Heart left ventricle (tissue), 16 donors: Measurements from ENCODE around the gene PTH2. TPM values are rescaled to one million over a fixed set of nuclear protein-coding genes. Genes with fewer than 3 reads are reported as not detected.
A peak's percentile ranks its signal among the peaks of the same experiment; 100 is the strongest.

ENCODE experiments used
- ATAC-seq, 4 donors: fragments of 200-7000 bp; cut with Tn5 transposase; one replicate each; pipeline ENCODE4 v1.9.1; 2020 to 2022; ENCODE audit warnings: moderate library complexity in 4 of 4, mild to moderate bottlenecking in 3 of 4, moderate number of reproducible peaks in 1 of 4
- DNase-seq, 5 donors: peaks; one replicate each; pipeline ENCODE4 v3.0.0-alpha.2; 2020
- H3K27ac ChIP-seq, 12 donors: fragments of 200-600 bp; sonication (generic) in 4 of 12; one replicate each; pipeline versions ENCODE4 v1.5.0 to v1.8.0; 2016 to 2022; ENCODE audit warnings: mild to moderate bottlenecking in 2 of 12
- H3K27me3 ChIP-seq, 9 donors: fragments of 200-600 bp; sonication (generic) in 2 of 9; one replicate each; pipeline versions ENCODE4 v1.5.1 to v1.8.0; 2016 to 2022; ENCODE audit warnings: mild to moderate bottlenecking in 3 of 9
- H3K36me3 ChIP-seq, 9 donors: fragments of 200-600 bp; sonication (generic) in 2 of 9; one replicate each; pipeline versions ENCODE4 v1.5.0 to v1.8.0; 2018 to 2022; ENCODE audit warnings: mild to moderate bottlenecking in 2 of 9
- H3K4me1 ChIP-seq, 12 donors: fragments of 200-600 bp; sonication (generic) in 4 of 12; one replicate each; pipeline versions ENCODE4 v1.5.0 to v1.8.0; 2016 to 2022; ENCODE audit warnings: mild to moderate bottlenecking in 3 of 12
- H3K4me3 ChIP-seq, 12 donors: fragments of 200-600 bp; sonication (generic) in 4 of 12; one replicate each; pipeline versions ENCODE4 v1.5.0 to v1.8.0; 2017 to 2022; ENCODE audit warnings: mild to moderate bottlenecking in 9 of 12, moderate library complexity in 4 of 12
- H3K9me3 ChIP-seq, 12 donors: fragments of 200-600 bp; sonication (generic) in 4 of 12; one replicate each; pipeline versions ENCODE4 v1.5.0 to v1.8.0; 2016 to 2022; ENCODE audit warnings: mild to moderate bottlenecking in 1 of 12
- CTCF ChIP-seq, 12 donors: fragments of 200-600 bp; sonication (generic) in 4 of 12; IDR thresholded peaks; one replicate each; pipeline versions ENCODE4 v1.5.0 to v1.8.0; 2018 to 2022; ENCODE audit warnings: antibody characterized with exemption in 12 of 12, mild to moderate bottlenecking in 5 of 12
- POLR2A ChIP-seq, 2 donors: fragments of 450-650 bp; IDR thresholded peaks; one replicate each; pipeline ENCODE4 v1.6.1; 2017; ENCODE audit warnings: antibody characterized with exemption in 2 of 2, mild to moderate bottlenecking in 2 of 2, moderate library complexity in 2 of 2
- WGBS, 4 donors: extraction: QIAGEN DNeasy Blood & Tissue Kit in 2 of 4; methylation state at CpG; one replicate each; pipeline versions ENCODE4 v1.1.5 to v1.1.7; 2013 to 2018; 5-methylcytosine and 5-hydroxymethylcytosine counted together
- intact Hi-C, 10 donors: fragments of 100-400 bp; cut with DNase I; formaldehyde crosslinking; loops; one replicate each; pipeline versions ENCODE4 v1.11.1 to v1.14.2; 2022
- polyA plus RNA-seq, 2 donors: library from polyadenylated mRNA; stranded (reverse); fragments of 200-250 nt; gene quantifications; one replicate each; pipeline ENCODE4 v1.2.3, GENCODE V29; 2013
- total RNA-seq, 9 donors: library from RNA; depleted of rRNA in 2 of 9; stranded (reverse); fragments of >200 nt in 2 of 9; fragmentation: NEBNext Ultra II Directional in 3 of 9; extraction: Animal tissue kit (Norgen Biotek cat#: 25700) in 3 of 9; gene quantifications; one replicate each; pipeline versions ENCODE4 v1.1.0 to v1.2.4, GENCODE V29; 2016 to 2023
- donor health status: ischemic (EF 13 %, LVEDD 7.1; RV severe dilation, severe dysfunction).
- donor health status: healthy with polysubstance abuse.
- donor health status: DM: no; HTN: yes; CAD: no.
- donor health status: DM: no; HTN: no; CAD: no.
- donor health status: ischemic (EF 25% LVEDD 6.9; RV normal size, moderate dysfunction).
- donor health status: ischemic (EF 25% LVEDD 5.7; RV mildly dilated, moderate dysfunction).
- donor health status: healthy.
- donor health status: DM: yes; HTN: yes; CAD: no.
- donor health status: ischemic (EF 35%, LVEDD 5.7; RV mildly dilated, moderate dysfunction).
- donor health status: nonischemic (EF 11% LVEDD 7.7; RV severe dilation, severe dysfunction).
- donor health status: DM: yes; HTN: yes; CAD: no.
- donor health status: PGD.
- donor health status: ischemic (EF 29% LVEDD 5.4; RV normal size, mild dysfunction).
- donor health status: nonischemic (EF 23%, LVEDD 6.1; RV moderate dilation, normal function).

Gene PTH2
- total and polyA plus RNA-seq, 11 donors, result not detected

- Histone ChIP-seq H3K27me3 (peaks cover 62 to 98% (median 87%) of the 10 kb centered on the region in 9 donors), H3K4me1 (peaks cover 0 to 25% (median 6%) of the 10 kb centered on the region in 12 donors), H3K9me3 (no peaks in the 10 kb centered on the region), H3K4me3 (no peak overlapping the region), H3K27ac (no peak overlapping the region), H3K36me3 (no peaks in the 10 kb centered on the region)
- ATAC-seq, result no peak
- TF ChIP-seq POLR2A (IDR thresholded peaks at IDR 0.05) (no peak), CTCF (IDR thresholded peaks at IDR 0.05) (no peak)
- DNase-seq, result no peak
- intact Hi-C loops, result loop anchor here in 1 of 10 donors (5.0 kb wide), 1 partner anchor 33 kb away; no protein-coding TSS in a partner anchor
- 72 to 85% (median 81%) methylated on average over 7 to 9 of the region's 9 CpGs for WGBS, 4 donors
Observed at GRCh38 chr19:49430172-49430677, 7.0 kb upstream of the PTH2 start.

GRCh38 chr19:49428547-49429451 lies 5.6 kb upstream of the PTH2 start:
- Histone ChIP-seq H3K36me3 (no peaks in the 10 kb centered on the region), H3K27me3 (peaks cover 58 to 99% (median 89%) of the 10 kb centered on the region in 9 donors), H3K9me3 (no peaks in the 10 kb centered on the region), H3K4me3 (peak overlapping the region in 1 of 12 donors; percentile 4), H3K4me1 (peaks cover 0 to 26% (median 6%) of the 10 kb centered on the region in 12 donors), H3K27ac (no peak overlapping the region)
- DNase-seq (no peak), ATAC-seq (no peak)
- 11 to 14% (median 13%) methylated on average over 25 to 29 of the region's 29 CpGs for WGBS, 4 donors
- TF ChIP-seq CTCF (IDR thresholded peaks at IDR 0.05) (no peak), POLR2A (IDR thresholded peaks at IDR 0.05) (no peak)
- intact Hi-C loops, result no loop called here

- H3K36me3 ChIP-seq, result no peaks in the 10 kb centered on the region
- TF ChIP-seq POLR2A (IDR thresholded peaks at IDR 0.05) (no peak), CTCF (IDR thresholded peaks at IDR 0.05) (no peak)
- H3K27ac ChIP-seq, result no peak overlapping the region
- peaks cover 0 to 34% (median 13%) of the 10 kb centered on the region in 12 donors for H3K4me1 ChIP-seq
- DNase-seq (no peak), ATAC-seq (no peak)
- intact Hi-C loops, result no loop called here
- H3K27me3 ChIP-seq, result peaks cover 61 to 99% (median 89%) of the 10 kb centered on the region in 9 donors
- peak overlapping the region in 2 of 12 donors; percentile 4 to 17 for H3K4me3 ChIP-seq
- no peaks in the 10 kb centered on the region for H3K9me3 ChIP-seq
- 1 to 2% (median 2%) methylated on average over 27 to 45 of the region's 45 CpGs for WGBS, 4 donors
Observed at GRCh38 chr19:49427855-49428546, 4.8 kb upstream of the PTH2 start.

- peaks cover 61 to 99% (median 89%) of the 10 kb centered on the region in 9 donors for H3K27me3 ChIP-seq
- H3K27ac ChIP-seq, result no peak overlapping the region
- ATAC-seq, result no peak
- whole genome bisulfite sequencing, 4 donors, result 39 to 81% (median 60%) methylated on average over 8 to 12 of the region's 12 CpGs
- no peaks in the 10 kb centered on the region for H3K9me3 ChIP-seq
- peak in 1 of 5 donors; percentile 13 for DNase-seq
- no peak overlapping the region for H3K4me3 ChIP-seq
- TF ChIP-seq POLR2A (IDR thresholded peaks at IDR 0.05) (no peak), CTCF (IDR thresholded peaks at IDR 0.05) (no peak)
- intact Hi-C loops, result no loop called here
- peaks cover 0 to 39% (median 19%) of the 10 kb centered on the region in 12 donors for H3K4me1 ChIP-seq
- no peaks in the 10 kb centered on the region for H3K36me3 ChIP-seq
Observed at GRCh38 chr19:49427339-49427738, 4.1 kb upstream of the PTH2 start.
